Right lobe of liver (tissue), 6 donors: ENCODE measurements around the gene TSPAN9. TPM values are rescaled to one million over a fixed set of nuclear protein-coding genes. Genes with fewer than 3 reads are reported as not detected.

Experiments used
- ATAC-seq, 4 donors: fragments of 200-7000 bp; cut with Tn5 transposase; one replicate each; pipeline ENCODE4 v1.9.1; 2020; ENCODE audit warnings: mild to moderate bottlenecking in 4 of 4, moderate library complexity in 4 of 4
- DNase-seq, 3 donors: peaks; one replicate each; pipeline ENCODE4 v3.0.0-alpha.2; 2020
- H3K27ac ChIP-seq, 3 donors: fragments of 200-600 bp; one replicate each; pipeline ENCODE4 v1.8.0; 2022
- H3K27me3 ChIP-seq, 2 donors: fragments of 200-600 bp; one replicate each; pipeline ENCODE4 v1.8.0; 2022
- H3K36me3 ChIP-seq, 4 donors: fragments of 200-600 bp; sonication (generic) in 1 of 4; one replicate each; pipeline versions ENCODE4 v1.5.1 to v1.8.0; 2017 to 2022; ENCODE audit warnings: control low read depth in 1 of 4
- H3K4me1 ChIP-seq, 4 donors: fragments of 200-600 bp; sonication (generic) in 1 of 4; one replicate each; pipeline versions ENCODE4 v1.5.1 to v1.8.0; 2017 to 2022; ENCODE audit warnings: control low read depth in 1 of 4
- H3K4me3 ChIP-seq, 3 donors: fragments of 200-600 bp; one replicate each; pipeline ENCODE4 v1.8.0; 2022
- H3K9me3 ChIP-seq, 4 donors: fragments of 200-600 bp; sonication (generic) in 1 of 4; one replicate each; pipeline versions ENCODE4 v1.5.1 to v1.8.0; 2017 to 2022; ENCODE audit warnings: control low read depth in 1 of 4
- CTCF ChIP-seq, 4 donors: fragments of 200-600 bp in 3 of 4; fragments of 450-650 bp in 1 of 4; IDR thresholded peaks; one replicate each; pipeline versions ENCODE4 v1.5.1 to v1.8.0; 2016 to 2022; ENCODE audit warnings: antibody characterized with exemption in 4 of 4, mild to moderate bottlenecking in 2 of 4
- POLR2A ChIP-seq: fragments of 450-650 bp; IDR thresholded peaks from one replicate; pipeline ENCODE4 v1.6.1; 2017; ENCODE audit warnings: antibody characterized with exemption, mild to moderate bottlenecking
- WGBS: methylation state at CpG from one replicate; pipeline ENCODE4 v1.1.6; 2018; ENCODE audit warnings: low coverage, low lambda C conversion rate; ENCODE audit not compliant: insufficient coverage; ENCODE audit errors: missing lambda C conversion rate; 5-methylcytosine and 5-hydroxymethylcytosine counted together
- intact Hi-C, 2 donors: fragments of 100-400 bp; cut with DNase I; formaldehyde crosslinking; loops; one replicate each; pipeline versions ENCODE4 v1.11.2 to v1.14.1; 2022
- total RNA-seq, 6 experiments: library from RNA; depleted of rRNA in 2 of 6; stranded (reverse); fragments of >200 nt in 2 of 6; fragmentation: NEBNext Ultra II Directional in 3 of 6; extraction: Animal tissue kit (Norgen Biotek cat#: 25700) in 3 of 6; gene quantifications; one replicate each; pipeline versions ENCODE4 v1.1.0 to v1.2.4, GENCODE V29; 2016 to 2023
- donor health status: DM: no; HTN: yes; CAD: no.
- donor health status: DM: no; HTN: no; CAD: no.
- donor health status: DM: no; HTN: no; CAD: no.
- donor health status: DM: no; HTN: yes; CAD: no.
- donor health status: DM: no; HTN: yes; CAD: no.

TSPAN9 gene
- total RNA-seq, 6 experiments from 2014 or later = 23.7 to 53.2 (median 39.8) TPM

DNA sequence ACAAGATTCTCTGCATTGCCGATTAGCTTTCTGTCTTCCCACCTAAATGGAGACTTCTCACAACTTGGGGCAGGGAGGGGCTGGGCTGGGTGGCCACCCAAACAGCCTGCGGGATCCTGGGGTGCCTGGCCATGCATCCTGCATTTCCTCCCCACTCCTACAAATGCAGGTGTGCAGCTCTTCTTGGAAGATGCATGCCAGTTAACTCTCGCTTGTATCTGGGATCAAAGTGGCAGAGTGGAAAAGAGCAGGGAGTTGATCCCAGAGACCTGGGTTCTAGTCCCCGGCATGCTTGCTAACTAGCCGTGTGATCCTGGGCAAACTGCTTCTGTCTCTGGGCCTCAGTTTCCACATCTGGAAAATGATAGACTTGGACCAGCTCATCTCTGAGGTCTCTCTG lies 136.6 kb downstream of the TSPAN9 start:
- no CpG with 5 or more reads among the region's 5 CpGs for WGBS
- DNase-seq (no peak), ATAC-seq (no peak)
- TF ChIP-seq CTCF (IDR thresholded peaks at IDR 0.05) (no peak), POLR2A (no peak)
- no peaks in the 10 kb centered on the region for H3K9me3 ChIP-seq
- no peak overlapping the region for H3K4me3 ChIP-seq
- no peaks in the 10 kb centered on the region for H3K27me3 ChIP-seq
- peaks cover 0 to 8% (median 0%) of the 10 kb centered on the region in 4 donors for H3K4me1 ChIP-seq
- no peak overlapping the region for H3K27ac ChIP-seq
- intact Hi-C loops = no loop called here
- peaks cover 0 to 12% (median 2%) of the 10 kb centered on the region in 4 donors for H3K36me3 ChIP-seq

DNA sequence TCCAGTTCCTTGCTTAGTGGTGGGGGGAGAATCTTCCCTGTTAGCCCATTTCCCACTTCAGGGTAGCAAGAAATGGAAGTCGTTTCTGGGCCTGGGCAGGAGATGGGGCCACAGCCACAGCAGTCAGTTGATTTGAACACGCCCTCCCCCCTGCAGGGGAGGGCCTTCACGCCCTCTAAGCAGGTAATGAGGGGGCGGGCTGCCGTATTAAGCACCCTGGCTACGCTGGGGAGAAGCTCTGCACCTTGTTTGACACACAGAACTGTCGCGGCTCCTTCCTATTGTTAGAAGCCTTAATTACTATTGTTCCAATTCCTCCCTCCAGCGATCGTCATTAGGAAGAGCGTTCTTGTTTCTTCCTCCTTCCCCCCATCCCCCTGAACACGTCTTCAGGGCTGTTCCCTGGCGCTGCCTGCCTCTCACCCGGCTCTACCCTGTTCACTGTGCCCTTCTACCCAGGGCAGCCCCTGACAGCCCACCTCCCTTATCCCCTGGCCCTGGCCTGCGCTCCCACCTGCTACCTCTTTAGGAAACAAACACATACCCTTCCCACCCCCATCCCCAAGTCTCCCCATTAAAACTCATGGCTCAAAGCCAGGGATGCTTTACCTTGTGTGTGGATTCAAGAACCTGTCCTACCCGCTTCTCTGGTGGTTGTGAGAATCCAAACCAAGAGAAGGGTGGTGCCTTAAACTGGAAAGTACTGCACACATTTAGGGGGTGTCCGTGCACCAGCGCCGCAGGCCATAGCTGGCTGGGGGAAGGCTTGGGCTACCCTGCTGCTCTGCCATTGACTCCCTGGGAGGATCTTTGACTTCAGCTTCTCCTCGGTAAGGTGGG lies 137.6 kb downstream of the TSPAN9 start:
- 86% methylated on average over 14 of the region's 20 CpGs for WGBS
- no peak for DNase-seq
- intact Hi-C loops = no loop called here
- Histone ChIP-seq H3K4me3 (no peak overlapping the region), H3K27ac (no peak overlapping the region), H3K9me3 (no peaks in the 10 kb centered on the region), H3K36me3 (peaks cover 0 to 12% (median 2%) of the 10 kb centered on the region in 4 donors), H3K27me3 (no peaks in the 10 kb centered on the region), H3K4me1 (peaks cover 0 to 11% (median 0%) of the 10 kb centered on the region in 4 donors)
- TF ChIP-seq POLR2A = no peak
- no peak for TF ChIP-seq CTCF (IDR thresholded peaks at IDR 0.05)
- no peak for ATAC-seq

GRCh38 chr12:3215410-3215975 lies 138.3 kb downstream of the TSPAN9 start:
- Histone ChIP-seq H3K4me3 (no peak overlapping the region), H3K27me3 (no peaks in the 10 kb centered on the region), H3K4me1 (peaks cover 0 to 11% (median 0%) of the 10 kb centered on the region in 4 donors), H3K9me3 (no peaks in the 10 kb centered on the region), H3K36me3 (peaks cover 0 to 12% (median 2%) of the 10 kb centered on the region in 4 donors), H3K27ac (no peak overlapping the region)
- DNase-seq (no peak), ATAC-seq (no peak)
- intact Hi-C loops = no loop called here
- TF ChIP-seq CTCF (IDR thresholded peaks at IDR 0.05) (no peak), POLR2A (no peak)
- WGBS = 67% methylated on average over 3 of the region's 13 CpGs

GRCh38 chr12:3216097-3216496 lies 138.9 kb downstream of the TSPAN9 start:
- no peak overlapping the region for H3K4me3 ChIP-seq
- intact Hi-C loops = no loop called here
- DNase-seq = no peak
- ATAC-seq = no peak
- no peak overlapping the region for H3K27ac ChIP-seq
- H3K9me3 ChIP-seq = no peaks in the 10 kb centered on the region
- H3K27me3 ChIP-seq = no peaks in the 10 kb centered on the region
- WGBS = 94% methylated on average over 3 of the region's 5 CpGs
- peaks cover 0 to 12% (median 2%) of the 10 kb centered on the region in 4 donors for H3K36me3 ChIP-seq
- H3K4me1 ChIP-seq = peaks cover 0 to 11% (median 0%) of the 10 kb centered on the region in 4 donors
- no peak for TF ChIP-seq POLR2A
- TF ChIP-seq CTCF (IDR thresholded peaks at IDR 0.05) = no peak
